ENCODE data around the gene ERCC3.

The ERCC3 gene

GRCh38 chr2:127310980-127311379 lies 17.0 kb upstream of the ERCC3 start:
- TF ChIP-seq, protein P1, sequence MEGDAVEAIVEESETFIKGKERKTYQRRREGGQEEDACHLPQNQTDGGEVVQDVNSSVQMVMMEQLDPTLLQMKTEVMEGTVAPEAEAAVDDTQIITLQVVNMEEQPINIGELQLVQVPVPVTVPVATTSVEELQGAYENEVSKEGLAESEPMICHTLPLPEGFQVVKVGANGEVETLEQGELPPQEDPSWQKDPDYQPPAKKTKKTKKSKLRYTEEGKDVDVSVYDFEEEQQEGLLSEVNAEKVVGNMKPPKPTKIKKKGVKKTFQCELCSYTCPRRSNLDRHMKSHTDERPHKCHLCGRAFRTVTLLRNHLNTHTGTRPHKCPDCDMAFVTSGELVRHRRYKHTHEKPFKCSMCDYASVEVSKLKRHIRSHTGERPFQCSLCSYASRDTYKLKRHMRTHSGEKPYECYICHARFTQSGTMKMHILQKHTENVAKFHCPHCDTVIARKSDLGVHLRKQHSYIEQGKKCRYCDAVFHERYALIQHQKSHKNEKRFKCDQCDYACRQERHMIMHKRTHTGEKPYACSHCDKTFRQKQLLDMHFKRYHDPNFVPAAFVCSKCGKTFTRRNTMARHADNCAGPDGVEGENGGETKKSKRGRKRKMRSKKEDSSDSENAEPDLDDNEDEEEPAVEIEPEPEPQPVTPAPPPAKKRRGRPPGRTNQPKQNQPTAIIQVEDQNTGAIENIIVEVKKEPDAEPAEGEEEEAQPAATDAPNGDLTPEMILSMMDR (IDR thresholded peaks at IDR 0.05; ENCODE audit: insufficient read depth, low read depth, low read length, missing control alignments): no peak
- H3K4me3 ChIP-seq (ENCODE audit: low read depth, low read length): no peak overlapping the region
- DNase-seq (ENCODE audit: low read depth): no peak

GRCh38 chr2:127309468-127309867 lies 15.5 kb upstream of the ERCC3 start:
- TF ChIP-seq, protein P1 (IDR thresholded peaks at IDR 0.05; ENCODE audit: insufficient read depth, low read depth, low read length, missing control alignments): no peak
- H3K4me3 ChIP-seq (ENCODE audit: low read depth, low read length): no peak overlapping the region
- no peak for DNase-seq (ENCODE audit: low read depth)

- TF ChIP-seq, protein P1 (IDR thresholded peaks at IDR 0.05; ENCODE audit: insufficient read depth, low read depth, low read length, missing control alignments): no peak
- DNase-seq (ENCODE audit: low read depth): no peak
- no peak overlapping the region for H3K4me3 ChIP-seq (ENCODE audit: low read depth, low read length)
These were observed 14.7 kb upstream of the ERCC3 start for GRCh38 chr2:127308586-127309138.

- TF ChIP-seq, protein P1 (IDR thresholded peaks at IDR 0.05; ENCODE audit: insufficient read depth, low read depth, low read length, missing control alignments): no peak
- H3K4me3 ChIP-seq (ENCODE audit: low read depth, low read length): no peak overlapping the region
- peak; percentile 23 for DNase-seq (ENCODE audit: low read depth)
These were observed 12.1 kb upstream of the ERCC3 start for GRCh38 chr2:127305990-127306585.

- TF ChIP-seq, protein P1 (IDR thresholded peaks at IDR 0.05; ENCODE audit: insufficient read depth, low read depth, low read length, missing control alignments): no peak
- no peak overlapping the region for H3K4me3 ChIP-seq (ENCODE audit: low read depth, low read length)
- no peak for DNase-seq (ENCODE audit: low read depth)
These were observed 8.2 kb upstream of the ERCC3 start for GRCh38 chr2:127302168-127302567.

GRCh38 chr2:127293386-127293747 lies 577 bp downstream of the ERCC3 start:
- peak overlapping the region; percentile 98 for H3K4me3 ChIP-seq (ENCODE audit: low read depth, low read length)
- no peak for DNase-seq (ENCODE audit: low read depth)
- TF ChIP-seq, protein P1 (IDR thresholded peaks at IDR 0.05; ENCODE audit: insufficient read depth, low read depth, low read length, missing control alignments): no peak

DNA sequence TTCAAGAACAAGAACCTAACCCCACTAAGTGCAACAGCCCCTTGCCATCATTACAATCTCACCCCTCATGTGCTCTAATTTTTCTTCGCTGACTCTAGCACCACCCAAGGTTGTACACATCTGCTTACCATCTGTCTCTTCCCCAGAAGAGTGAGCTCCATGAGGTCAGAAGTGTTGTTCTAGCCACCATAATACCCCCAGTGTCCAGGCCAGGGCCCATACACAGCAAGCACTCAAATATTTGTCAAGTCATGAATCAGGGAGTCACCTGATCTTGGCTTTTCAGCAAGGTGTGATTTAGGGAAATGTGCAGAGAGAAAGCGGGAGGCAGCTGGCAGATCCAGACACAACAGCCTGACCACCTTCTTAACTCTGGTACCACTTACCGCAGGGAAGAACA lies 5.7 kb downstream of the ERCC3 start:
- TF ChIP-seq, protein P1 (IDR thresholded peaks at IDR 0.05; ENCODE audit: insufficient read depth, low read depth, low read length, missing control alignments): no peak

More for the DNA sequence above, 5.7 kb downstream of the ERCC3 start:
- no peak for DNase-seq (ENCODE audit: low read depth)
- no peak overlapping the region for H3K4me3 ChIP-seq (ENCODE audit: low read depth, low read length)
